ENCODE results near the gene CDNF.
A peak's percentile ranks its signal among the peaks of the same experiment; 100 is the strongest.
"Not testable (repeated sequence)": the region's sequence is repeated elsewhere in the genome, so short reads cannot be mapped to it uniquely, and the experiment has no call there.

Gene CDNF

DNA sequence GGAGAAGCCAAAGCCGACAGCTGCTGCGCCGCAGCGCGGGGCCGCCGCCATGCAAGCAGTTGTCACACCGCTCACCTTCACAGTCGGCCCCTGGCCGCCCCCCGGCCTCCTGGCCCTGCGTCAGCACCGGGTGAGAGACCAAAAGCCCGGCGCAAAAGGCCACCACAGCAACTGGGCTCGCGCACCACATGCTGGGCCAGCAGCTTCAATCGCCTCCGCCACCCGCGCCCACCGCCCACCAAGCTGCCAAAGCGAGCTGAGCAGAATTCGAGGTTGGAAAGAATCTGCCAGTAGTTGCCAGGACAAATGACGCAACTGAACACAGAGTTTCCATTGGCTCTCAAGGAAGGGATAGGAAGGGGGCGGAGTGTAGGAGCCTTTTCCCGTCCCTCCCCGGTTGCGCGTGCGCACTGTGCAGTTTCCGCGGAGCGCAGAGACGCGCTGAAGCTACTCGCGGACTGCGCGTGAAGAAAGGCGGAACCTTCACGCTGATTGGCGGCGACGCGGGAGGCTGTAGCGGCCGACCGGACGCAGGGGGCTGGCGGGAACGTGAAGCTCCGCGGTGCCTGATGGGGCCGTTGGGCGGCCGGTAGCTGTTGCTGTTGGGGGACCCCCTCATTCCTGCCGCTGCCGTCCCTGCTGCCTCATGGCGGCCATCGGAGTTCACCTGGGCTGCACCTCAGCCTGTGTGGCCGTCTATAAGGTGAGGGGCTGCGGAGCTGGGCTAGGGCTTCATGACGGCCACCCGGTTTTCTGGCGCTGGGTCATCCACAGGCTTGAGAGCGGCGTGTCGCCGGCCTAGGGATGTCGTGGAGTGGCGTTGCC lies at the start of gene CDNF, which contains the start of the genes HSPA14 and MSANTD7:
Gene CDNF, minus strand, starts transcription at position 281 of the 825 bp plus-strand sequence. Its CDS starts 91 bp downstream, at position 190.
Gene HSPA14, plus strand, starts transcription at position 550 of the 825 bp plus-strand sequence. Its CDS starts 97 bp downstream, at position 647.
Gene MSANTD7, plus strand, starts transcription at position 550 of the 825 bp plus-strand sequence. CDS start 3,979 bp downstream, outside the sequence.
- peak; percentile 82 to 96 for DNase-seq

DNA sequence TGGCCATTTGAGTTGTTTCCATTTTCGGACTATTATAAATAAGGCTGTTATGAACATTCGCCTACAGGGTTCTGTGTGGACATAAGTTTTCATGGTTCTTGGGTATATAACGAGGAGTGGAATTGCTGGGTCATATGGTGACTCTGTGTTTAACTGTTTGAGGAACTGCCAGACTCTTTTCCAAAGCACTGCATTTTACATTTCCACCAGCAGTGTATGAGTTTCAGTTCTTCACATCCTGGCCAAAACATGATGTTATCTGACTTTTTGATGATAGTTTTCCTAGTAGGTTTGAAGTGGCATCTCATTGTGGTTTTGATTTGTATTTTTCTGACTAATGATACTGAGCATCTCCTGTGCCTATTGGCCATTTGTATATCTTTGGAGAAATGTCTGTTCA lies 46.2 kb upstream of the CDNF start:
- no peak for DNase-seq

DNA sequence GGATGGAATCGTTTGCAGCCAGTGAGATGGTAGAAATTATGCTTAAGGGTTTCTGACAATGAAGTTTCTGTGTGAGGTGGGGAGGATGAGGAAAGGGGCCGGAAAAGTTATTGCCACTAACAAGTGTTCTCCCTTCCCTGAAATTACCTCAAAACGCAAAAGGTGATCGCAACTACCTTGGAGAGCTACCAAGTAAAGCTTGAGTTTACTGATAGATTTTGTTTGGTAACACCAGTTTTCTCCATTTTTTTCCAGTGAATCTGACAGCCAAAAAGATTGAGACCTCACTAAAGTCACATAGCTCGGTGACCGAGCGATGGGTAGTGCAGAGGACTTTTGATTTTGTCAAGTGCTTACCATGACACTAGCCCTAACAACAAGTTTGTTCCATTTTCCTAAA lies 42.4 kb upstream of the CDNF start:
- no peak for DNase-seq

DNA sequence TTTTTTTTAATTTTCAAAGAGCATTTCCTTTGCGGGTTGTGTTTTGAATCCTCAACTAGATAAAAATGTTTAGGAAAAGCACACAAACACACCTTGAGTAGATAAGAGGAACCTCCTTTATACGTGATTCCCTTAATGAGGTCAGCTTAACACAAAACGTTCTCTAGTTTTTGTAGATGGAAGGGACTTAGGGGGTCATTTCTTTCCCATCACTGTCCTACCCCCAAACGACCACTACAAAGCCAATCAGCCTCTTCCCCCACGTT lies 42.0 kb upstream of the CDNF start:
- DNase-seq = no peak

DNA sequence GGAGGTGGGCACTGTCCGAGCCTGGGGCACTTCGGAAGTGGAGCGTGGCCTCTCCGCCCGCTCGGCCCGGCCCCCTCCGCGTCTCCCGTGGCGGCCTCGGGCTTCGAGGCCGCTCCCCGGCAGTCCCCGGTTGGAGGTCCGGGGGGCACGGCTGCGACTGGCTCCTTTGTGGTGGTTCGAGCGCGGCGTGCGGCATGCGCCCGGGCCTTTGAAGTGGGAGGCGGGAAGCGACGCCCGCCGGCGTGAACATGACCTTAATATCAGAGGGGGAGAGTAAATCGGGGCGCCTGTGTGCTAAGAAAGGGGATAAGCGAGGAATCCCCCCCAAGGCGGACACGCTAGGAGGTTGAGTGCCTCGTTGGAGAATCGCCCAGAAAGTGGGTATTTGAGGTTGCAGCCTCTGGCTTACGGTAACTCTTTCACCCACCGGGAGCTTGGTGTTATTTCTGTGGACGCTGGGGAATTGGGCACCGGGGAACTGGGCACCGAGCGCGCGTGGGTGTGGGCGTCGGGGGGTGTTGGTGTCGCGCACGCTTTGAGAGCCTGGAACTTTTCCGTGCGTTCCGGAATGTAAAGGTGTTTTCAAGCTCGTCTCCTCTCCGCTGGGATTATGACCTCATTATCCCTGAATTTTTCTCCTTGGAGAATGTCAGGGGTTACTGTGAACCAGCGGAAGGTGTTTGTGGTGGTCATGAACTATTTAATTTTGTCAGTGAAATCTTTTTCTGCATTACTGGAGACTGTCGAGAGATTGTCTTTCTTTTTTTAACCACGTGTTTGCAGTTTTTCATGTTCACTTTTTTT lies 41.5 kb upstream of the CDNF start:
- no peak for DNase-seq

DNA sequence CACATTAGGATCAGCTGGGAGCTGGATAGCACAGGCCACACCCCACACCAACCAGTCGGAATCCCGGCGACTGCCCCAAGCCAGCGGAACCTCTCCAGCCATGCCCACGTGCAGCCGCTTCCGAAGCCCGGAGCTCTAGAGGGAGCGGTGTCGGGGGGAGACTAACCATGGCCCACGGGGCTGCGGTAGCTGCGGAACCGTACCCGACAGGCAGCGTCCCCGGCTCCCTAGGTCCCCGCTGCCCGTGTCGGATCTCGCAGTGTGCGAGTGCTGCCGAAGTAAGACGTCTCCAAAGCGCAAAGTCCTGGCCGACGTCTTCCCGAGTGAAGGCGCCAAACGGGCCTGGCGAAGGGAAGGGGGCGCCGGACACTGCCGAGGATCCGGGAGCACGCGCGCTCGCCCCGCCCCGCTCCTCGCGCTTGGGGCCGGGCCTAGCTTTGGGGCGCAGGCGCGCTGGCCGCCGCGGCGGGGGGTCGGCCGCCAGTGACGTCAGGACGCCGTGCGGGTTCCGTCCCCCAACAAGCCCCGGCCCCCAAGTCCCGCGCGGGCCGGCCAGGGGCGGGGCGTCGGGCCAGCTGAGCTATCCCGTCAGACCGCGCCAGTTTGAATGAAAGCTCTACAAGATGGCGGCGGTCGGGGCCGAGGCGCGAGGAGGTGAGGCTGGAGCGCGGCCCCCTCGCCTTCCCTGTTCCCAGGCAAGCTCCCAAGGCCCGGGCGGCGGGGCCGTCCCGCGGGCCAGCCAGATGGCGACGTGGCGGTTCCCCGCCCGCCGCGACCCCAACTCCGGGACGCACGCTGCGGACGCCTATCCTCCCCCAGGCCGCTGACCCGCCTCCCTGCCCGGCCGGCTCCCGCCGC lies 40.7 kb upstream of the CDNF start, which contains the start of gene SUV39H2:
Gene SUV39H2, plus strand, starts transcription at position 601 of the 858 bp plus-strand sequence. Its CDS starts 23 bp downstream, at position 624.
- DNase-seq = peak; percentile 35 to 65

DNA sequence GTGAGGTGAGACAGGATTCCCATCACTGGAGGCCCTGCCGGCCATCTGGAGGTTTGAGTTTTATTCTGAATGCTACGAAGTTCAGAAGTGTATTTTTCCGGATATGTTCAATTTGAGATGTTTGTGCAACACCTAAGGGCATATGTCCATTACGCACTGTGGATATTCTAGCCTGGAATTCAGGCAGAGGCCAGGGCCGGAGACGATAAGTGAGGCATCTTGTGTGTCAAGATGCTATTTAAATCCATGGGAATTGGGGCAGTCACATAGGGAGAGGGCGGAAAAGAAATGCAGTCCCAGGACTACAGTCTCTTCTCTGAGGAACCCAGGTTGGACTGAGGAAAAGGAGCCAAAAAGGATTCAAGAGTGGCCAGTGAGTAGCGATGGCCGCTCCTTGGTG lies 38.9 kb upstream of the CDNF start:
- no peak for DNase-seq

DNA sequence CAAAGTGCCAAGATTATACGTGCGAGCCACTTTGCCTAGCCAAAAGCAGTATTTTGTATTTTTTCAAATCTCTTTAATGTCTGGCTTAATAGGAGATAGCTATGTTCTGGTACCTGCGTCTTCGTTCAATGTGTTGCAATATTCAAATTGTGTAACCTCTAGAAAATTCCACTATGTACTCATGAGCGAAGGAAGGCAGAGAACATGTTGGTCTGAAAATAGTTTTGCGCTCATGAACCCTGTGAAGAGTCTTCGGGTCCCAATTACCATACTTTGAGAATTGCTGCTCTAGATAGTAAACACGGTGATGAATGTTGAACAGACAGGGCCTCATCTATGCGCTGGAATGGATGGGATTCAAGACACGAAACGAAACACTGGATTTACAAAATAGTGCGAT lies 38.1 kb upstream of the CDNF start:
- DNase-seq = no peak

DNA sequence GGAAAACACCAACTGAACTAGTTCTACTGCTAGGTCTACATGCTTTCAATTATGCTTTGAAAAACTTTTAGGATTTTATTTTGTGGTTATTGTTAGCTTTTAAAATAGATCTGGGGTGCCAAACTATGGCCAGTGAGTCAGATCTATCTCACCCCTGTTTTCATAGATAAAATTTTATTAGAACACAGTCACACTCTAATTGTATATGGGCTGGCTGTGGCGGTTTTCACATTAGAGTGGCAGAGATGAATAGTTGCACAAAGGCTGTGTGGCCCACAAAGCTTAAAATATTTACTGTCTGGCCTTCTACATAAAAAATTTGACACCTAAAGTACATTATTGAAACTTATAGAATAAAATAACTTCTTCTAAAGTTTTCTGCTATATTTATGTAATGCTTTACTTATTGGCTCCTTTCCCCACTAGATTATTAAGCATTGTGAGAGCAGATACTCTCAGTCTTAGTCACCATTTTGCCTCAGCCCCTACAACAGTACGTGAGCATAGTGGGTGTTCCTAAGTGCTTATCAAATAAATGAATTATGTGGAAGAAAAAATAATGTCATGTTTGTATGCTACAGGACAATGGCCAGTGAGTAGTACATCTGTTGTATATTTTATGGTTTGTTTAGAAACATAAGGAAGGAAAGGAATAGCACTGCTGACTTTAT lies 35.4 kb upstream of the CDNF start:
- no peak for DNase-seq

DNA sequence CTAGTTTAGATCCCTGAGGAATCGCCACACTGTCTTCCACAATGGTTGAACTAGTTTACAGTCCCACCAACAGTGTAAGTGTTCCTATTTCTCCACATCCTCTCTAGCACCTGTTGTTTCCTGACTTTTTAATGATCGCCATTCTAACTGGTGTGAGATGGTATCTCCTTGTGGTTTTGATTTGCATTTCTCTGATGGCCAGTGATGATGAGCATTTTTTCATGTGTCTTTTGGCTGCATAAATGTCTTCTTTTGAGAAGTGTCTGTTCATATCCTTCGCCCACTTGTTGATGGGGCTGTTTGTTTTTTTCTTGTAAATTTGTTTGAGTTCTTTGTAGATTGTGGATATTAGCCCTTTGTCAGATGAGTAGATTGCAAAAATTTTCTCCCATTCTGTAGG lies 27.0 kb upstream of the CDNF start:
- not testable (repeated sequence) for DNase-seq

DNA sequence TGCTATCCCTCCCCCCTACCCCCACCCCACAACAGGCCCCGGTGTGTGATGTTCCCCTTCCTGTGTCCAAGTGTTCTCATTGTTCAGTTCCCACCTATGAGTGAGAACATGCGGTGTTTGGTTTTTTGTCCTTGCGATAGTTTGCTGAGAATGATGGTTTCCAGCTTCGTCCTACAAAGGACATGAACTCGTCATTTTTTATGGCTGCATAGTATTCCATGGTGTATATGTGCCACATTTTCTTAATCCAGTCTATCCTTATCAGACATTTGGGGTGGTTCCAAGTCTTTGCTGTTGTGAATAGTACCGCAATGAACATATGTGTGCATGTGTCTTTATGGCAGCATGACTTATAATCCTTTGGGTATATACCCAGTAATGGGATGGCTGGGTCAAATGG lies 26.6 kb upstream of the CDNF start:
- not testable (repeated sequence) for DNase-seq

DNA sequence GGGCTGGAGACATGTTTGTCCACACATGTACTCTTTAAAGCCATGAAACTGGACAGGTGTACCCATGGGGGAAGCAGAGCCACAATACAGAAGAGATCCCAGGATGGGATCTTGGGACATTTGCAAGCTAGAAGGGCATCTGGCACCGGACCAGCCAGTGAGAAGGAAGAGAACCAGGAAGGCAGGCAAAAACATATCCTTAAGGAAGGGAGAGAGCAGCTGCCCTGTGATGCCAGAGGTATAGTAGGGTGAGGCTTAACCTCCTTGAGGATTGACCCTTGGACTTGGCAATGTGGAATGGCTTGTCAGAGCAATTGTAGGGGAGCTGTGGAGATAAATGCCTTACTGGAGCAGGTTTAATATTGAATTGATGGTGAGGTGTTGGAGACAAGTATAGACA lies 23.0 kb upstream of the CDNF start:
- no peak for DNase-seq

DNA sequence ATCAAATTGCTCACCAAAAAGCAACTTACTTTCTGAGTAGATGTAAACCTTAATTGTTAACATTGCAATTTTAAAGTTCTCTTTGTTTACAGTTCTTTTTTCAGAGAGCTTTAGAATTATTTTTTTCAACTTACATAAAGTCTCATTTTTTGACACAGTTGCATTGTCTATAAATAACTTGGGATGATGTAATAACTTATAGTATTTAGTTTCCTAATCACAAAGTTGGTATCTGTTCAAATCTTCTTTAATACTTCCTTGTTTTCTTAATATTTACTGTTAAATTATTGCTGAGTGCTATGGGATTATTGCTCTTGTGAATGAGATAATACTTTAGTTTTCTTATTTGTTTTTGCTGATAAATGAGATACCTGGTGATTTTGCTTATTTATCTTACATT lies 21.9 kb upstream of the CDNF start:
- no peak for DNase-seq

DNA sequence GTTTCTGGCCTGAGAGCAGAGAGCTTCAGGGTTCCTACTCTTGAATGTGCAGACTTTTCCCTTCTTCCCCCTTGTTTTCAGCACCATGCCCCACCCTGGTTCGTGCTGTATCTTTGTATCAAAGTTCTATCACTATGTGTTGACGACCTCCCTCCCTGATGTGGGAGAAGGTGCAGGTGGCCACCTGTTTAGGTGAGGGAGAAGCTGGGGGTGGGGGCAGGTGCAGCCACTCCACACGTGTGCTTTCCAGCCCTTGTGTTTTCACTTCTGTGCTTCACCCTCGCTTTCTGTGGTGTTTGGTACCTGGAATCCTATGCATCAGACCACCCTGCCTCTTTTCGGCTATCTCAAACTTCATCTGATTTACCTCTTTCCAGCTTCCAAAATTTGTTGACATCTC lies 21.2 kb upstream of the CDNF start:
- no peak for DNase-seq

DNA sequence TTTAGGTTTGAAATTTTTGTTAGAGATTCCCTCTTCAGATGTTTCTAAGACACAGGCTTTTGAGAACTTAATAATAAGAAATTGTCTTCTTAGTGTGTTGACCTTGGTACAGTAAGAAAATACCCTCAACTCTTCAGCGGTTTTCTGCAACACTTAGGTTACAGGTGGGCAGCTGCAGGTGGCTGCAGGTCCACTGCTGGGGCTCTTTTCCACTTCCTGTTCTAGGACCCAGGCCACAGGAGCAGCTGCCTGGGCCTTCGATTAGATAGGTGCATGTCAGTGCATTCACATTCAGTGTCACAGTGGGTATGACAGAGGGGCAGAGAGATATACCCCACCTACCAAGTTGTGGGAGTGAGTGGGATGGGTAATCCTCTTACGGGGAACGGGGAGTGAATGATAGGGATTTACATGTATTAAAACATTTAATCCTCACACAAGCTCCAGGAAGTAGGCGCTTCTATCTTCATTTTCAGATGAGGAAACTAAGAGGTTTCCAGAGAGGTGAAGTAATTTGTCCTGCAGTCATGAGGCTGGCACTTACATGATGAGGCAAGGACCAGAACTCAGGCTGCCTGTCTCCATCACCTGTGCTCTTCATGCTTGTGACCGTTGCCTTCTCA lies 20.6 kb upstream of the CDNF start:
- no peak for DNase-seq

DNA sequence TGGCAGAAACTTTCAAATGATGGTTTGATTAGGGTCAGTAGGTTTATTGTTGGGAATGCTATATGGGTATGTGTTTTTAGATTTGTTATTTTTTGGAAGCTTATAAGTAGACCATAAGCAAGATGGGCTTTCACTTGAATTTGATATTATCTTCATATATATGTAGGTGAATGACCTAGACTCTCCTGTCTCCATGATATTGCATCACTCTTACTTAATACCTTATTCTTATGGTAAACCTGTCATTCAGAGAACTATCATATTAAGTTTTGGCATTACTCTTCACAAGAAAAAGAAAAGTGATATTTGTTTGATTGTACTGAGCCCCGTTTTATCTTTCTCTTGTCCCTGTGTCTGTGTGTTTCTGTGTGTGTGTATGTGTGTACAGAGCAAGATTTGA lies 17.6 kb upstream of the CDNF start:
- DNase-seq = no peak

DNA sequence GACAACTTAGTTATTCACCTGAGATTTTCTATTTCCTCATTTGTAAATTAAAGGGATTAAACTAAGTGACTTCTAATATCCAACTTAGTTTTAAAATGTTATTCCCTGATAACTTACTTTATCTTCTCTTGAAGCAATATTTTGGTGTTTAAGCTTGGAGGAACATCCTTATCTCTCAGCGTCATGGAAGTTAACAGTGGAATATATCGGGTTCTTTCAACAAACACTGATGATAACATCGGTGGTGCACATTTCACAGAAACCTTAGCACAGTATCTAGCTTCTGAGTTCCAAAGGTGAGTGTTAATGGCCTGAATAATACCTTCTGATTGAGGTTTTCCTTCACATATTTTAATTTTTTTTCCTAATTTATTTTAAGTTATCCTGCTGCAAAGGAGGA lies 14.4 kb upstream of the CDNF start:
- no peak for DNase-seq

DNA sequence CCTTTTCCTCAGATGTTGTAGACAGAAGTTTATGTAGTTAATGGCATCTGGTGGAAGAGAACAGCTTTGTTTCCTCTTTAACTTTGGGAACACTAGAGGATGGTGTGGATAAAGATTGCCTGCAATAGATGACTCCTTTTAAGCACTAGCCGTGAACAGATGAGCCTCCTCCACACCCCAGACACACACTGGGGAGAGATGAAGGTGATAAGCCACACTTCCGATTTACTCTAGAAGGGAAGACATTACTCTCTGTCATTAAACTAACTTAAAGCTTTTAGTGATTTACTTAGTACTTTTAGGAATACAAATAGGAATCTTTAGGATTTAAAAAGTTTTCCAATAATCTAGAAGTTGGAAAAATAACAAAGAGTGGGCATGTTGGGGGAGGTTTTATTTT lies 7.1 kb upstream of the CDNF start:
- DNase-seq = no peak

DNA sequence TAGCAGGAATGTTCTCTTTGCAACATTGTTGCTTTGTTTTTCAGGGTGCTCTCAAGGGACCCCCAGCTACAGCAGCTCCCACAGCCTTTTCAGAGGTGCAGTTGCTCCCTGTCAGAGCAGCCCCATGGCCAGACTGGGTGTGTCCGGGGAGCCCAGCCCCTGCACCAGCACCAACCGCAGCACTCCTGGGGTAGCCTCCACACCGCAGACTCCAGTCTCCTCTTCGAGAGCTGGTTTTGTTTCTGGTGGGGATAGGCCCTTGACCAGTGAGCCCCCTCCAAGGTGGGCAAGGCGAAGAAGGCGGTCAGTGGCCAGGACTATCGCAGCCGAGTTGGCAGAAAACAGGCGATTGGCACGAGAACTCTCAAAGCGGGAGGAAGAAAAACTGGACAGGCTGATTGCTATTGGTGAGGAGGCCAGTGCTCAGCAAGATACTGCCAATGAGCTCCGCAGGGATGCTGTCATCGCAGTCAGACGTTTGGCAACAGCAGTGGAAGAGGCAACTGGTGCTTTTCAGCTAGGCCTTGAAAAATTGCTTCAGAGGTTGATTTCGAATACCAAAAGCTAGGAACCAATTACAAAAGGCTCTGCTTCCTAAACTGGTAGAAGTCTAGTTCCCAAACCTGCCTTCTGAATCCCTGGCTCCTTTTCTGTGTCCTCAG lies 5.6 kb upstream of the CDNF start:
- peak; percentile 18 to 36 for DNase-seq

DNA sequence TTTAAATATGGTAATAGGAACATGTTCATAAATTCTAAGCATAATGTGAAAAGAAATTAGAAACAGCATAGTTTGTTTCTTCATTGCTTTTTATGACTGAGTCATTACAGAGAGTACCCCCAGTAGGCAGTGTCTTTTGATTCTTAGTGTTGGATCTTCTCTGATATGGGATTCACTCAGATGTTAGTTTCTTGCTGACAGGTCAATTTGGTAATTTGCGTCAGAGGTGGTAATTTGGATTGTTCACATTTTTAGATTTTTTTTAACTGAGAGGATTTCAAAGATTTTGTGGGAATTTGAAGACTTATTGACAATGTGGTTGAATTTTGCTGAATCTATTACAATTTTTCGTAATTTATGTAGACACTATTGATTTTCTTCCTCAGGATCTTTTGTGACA lies 2.3 kb upstream of the CDNF start:
- DNase-seq = no peak

DNA sequence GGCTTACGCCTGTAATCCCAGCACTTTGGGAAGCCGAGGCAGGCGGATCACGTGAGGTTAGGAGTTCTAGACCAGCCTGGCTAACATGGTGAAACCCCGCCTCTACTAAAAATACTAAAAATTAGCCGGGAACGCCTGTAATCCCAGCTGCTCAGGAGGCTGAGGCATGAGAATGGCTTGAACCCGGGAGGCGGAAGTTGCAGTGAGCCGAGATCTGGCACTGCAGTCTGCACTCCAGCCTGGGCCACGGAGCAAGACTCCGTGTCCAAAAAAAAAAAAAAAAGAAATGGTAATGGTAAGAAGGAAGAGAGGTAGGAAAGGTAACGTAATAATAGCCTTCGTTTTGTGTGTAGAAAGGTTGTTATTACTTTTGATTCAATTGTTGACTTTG lies 1.5 kb upstream of the CDNF start:
- no peak for DNase-seq

Data from cerebellar nuclear complex (tissue), 1 donor.